OCI-LY1 (cell line): Measurements from ENCODE around the gene DHRS3.

Source experiments
- EZH2 ChIP-seq: fragments of 200-600 bp; sonication (generic), shearing (Covaris generic); IDR thresholded peaks from 2 replicates; pipeline ENCODE4 v1.8.0; 2017; ENCODE audit warnings: borderline replicate concordance, mixed run types, mild to moderate bottlenecking, antibody characterized with exemption, low read length, moderate library complexity, mixed read lengths
- TF ChIP-seq, protein P1 (sequence below): fragments of 200-600 bp; sonication (generic), shearing (Covaris generic); IDR thresholded peaks from 2 replicates; pipeline ENCODE4 v1.5.1; 2017; ENCODE audit warnings: mild to moderate bottlenecking, antibody characterized with exemption, low read length, moderate library complexity, mixed read lengths

DNA sequence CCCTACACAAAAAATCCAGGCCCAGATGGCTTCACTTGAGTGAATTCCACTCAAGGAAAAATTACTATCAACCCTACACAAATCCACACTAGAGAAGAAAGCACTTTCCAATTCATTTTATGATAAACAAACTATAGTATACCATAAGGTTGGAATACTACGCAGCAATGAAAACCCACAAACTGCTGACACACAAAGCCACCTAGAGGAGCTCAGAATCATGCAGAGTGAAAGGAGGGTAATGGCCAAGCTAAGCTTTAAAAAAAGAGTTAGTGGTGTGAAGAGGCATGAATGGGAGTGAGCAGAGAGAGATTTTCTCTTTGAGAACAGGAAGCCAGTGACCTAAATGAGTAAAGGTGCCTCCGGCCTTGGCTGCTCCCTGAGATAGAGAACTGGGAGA is 93.7 kb downstream of the DHRS3 start:
- TF ChIP-seq, protein P1, sequence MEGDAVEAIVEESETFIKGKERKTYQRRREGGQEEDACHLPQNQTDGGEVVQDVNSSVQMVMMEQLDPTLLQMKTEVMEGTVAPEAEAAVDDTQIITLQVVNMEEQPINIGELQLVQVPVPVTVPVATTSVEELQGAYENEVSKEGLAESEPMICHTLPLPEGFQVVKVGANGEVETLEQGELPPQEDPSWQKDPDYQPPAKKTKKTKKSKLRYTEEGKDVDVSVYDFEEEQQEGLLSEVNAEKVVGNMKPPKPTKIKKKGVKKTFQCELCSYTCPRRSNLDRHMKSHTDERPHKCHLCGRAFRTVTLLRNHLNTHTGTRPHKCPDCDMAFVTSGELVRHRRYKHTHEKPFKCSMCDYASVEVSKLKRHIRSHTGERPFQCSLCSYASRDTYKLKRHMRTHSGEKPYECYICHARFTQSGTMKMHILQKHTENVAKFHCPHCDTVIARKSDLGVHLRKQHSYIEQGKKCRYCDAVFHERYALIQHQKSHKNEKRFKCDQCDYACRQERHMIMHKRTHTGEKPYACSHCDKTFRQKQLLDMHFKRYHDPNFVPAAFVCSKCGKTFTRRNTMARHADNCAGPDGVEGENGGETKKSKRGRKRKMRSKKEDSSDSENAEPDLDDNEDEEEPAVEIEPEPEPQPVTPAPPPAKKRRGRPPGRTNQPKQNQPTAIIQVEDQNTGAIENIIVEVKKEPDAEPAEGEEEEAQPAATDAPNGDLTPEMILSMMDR = no peak
- no peak for TF ChIP-seq EZH2
